Nephron (organoid): ENCODE measurements around the gene FPGT.

ENCODE experiments used
- H3K27ac Mint-ChIP-seq, 3 experiments: 2 replicates each; pipeline ENCODE4 v1.8.0; 2020; ENCODE audit warnings: mixed read lengths in 3 of 3, mild to moderate bottlenecking in 2 of 3, moderate library complexity in 1 of 3
- H3K27me3 Mint-ChIP-seq: 2 replicates; pipeline ENCODE4 v1.8.0; 2021; ENCODE audit warnings: low read depth, mild to moderate bottlenecking, moderate library complexity, mixed read lengths
- H3K36me3 Mint-ChIP-seq: 2 replicates; pipeline ENCODE4 v1.8.0; 2020; ENCODE audit warnings: low read depth, mixed read lengths
- H3K4me1 Mint-ChIP-seq: 2 replicates; pipeline ENCODE4 v1.8.0; 2020; ENCODE audit warnings: mixed read lengths
- H3K4me3 Mint-ChIP-seq, 3 experiments: 2 replicates each; pipeline ENCODE4 v1.8.0; 2020; ENCODE audit warnings: mild to moderate bottlenecking in 3 of 3, mixed read lengths in 3 of 3, moderate library complexity in 2 of 3
- H3K9me3 Mint-ChIP-seq: 2 replicates; pipeline ENCODE4 v1.8.0; 2020; ENCODE audit warnings: mixed read lengths
- TF ChIP-seq, protein P1 (sequence below), 3 experiments: fragments of 200-600 bp; sonication (generic); IDR thresholded peaks; one replicate each; pipeline ENCODE4 v1.5.0; 2021; ENCODE audit warnings: antibody characterized with exemption in 3 of 3; ENCODE audit not compliant: unreplicated experiment in 3 of 3

The FPGT gene

DNA sequence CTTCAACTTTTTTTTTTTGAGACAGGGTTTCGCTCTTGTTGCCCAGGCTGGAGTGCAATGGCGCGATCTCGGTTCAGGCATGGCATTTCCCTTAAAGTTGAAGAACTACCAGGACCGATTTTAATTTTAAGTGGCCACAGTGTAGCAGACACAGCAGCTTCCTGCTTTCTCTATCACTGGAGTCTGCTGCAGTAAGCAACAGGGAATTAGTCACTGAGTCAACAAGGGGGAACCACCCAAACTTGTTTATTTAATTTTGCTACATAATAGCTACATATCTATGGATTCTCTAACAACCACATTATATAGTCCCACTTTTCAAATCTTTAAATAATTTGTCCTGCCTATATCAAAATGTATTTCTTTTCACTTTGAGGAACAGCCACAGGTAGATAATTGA, 24.7 kb downstream of the FPGT start:
- TF ChIP-seq, protein P1, sequence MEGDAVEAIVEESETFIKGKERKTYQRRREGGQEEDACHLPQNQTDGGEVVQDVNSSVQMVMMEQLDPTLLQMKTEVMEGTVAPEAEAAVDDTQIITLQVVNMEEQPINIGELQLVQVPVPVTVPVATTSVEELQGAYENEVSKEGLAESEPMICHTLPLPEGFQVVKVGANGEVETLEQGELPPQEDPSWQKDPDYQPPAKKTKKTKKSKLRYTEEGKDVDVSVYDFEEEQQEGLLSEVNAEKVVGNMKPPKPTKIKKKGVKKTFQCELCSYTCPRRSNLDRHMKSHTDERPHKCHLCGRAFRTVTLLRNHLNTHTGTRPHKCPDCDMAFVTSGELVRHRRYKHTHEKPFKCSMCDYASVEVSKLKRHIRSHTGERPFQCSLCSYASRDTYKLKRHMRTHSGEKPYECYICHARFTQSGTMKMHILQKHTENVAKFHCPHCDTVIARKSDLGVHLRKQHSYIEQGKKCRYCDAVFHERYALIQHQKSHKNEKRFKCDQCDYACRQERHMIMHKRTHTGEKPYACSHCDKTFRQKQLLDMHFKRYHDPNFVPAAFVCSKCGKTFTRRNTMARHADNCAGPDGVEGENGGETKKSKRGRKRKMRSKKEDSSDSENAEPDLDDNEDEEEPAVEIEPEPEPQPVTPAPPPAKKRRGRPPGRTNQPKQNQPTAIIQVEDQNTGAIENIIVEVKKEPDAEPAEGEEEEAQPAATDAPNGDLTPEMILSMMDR (IDR thresholded peaks at IDR 0.05; ENCODE audit: unreplicated experiment in 3 of 3): no peak
- Mint-ChIP-seq H3K4me3 (no peak overlapping the region), H3K4me1 (no peaks in the 10 kb centered on the region), H3K9me3 (peaks cover 18% of the 10 kb centered on the region), H3K27me3 (no peaks in the 10 kb centered on the region), H3K27ac (no peak overlapping the region), H3K36me3 (no peaks in the 10 kb centered on the region)

DNA sequence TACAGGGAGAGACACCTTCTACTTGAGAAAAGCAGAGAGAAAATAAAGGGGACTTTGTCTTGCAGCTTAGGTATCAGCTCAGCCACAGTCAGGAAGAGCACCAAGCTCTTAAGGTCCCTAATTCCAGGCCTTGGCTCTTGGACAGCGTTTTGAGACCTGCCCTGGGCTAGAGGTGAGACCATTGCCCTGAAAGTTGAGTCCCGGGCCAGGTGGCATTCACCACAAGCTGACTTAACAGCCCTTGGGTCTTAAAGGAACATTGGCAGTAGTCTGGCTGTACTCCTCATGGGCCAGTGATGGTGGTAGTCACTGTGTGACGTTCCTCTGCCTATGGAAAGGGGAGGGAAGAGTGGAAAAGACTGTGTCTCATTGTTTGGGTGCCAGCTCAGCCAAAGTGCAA, 25.4 kb downstream of the FPGT start:
- H3K9me3 Mint-ChIP-seq: peaks cover 18% of the 10 kb centered on the region
- H3K27me3 Mint-ChIP-seq: no peaks in the 10 kb centered on the region
- no peaks in the 10 kb centered on the region for H3K4me1 Mint-ChIP-seq
- no peak overlapping the region for H3K27ac Mint-ChIP-seq
- TF ChIP-seq, protein P1 (IDR thresholded peaks at IDR 0.05; ENCODE audit: unreplicated experiment in 3 of 3): no peak
- no peak overlapping the region for H3K4me3 Mint-ChIP-seq
- H3K36me3 Mint-ChIP-seq: no peaks in the 10 kb centered on the region

DNA sequence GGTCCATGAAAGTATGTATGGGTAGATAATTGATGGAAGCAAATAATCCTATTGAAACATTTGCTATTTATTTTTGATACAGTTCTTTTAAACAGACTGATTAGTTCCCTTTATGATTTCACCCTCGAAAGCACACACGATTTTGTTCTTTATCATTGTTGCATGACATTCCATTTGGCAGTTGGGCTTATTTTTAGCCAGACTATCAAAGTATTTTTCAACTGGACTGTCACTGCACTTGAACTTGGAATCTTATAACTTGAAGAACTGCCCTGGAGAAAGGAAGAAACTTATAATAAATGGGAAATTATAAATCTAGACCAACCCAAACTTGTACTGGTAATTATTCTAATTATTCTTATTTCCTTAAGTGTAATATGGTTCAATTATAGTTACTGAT, 37.1 kb downstream of the FPGT start, which contains the start of gene TNNI3K:
TSS of gene TNNI3K (plus strand) at position 235 of the 400 bp plus-strand sequence. CDS start at position 300, 65 bp downstream.
- Mint-ChIP-seq H3K27ac (no peak within 1 kb of the TSS), H3K9me3 (no peaks in the 10 kb centered on the region), H3K36me3 (no peaks in the 10 kb centered on the region), H3K4me1 (no peaks in the 10 kb centered on the region), H3K4me3 (no peak within 1 kb of the TSS), H3K27me3 (no peaks in the 10 kb centered on the region)
- TF ChIP-seq, protein P1 (IDR thresholded peaks at IDR 0.05; ENCODE audit: unreplicated experiment in 3 of 3): no peak

DNA sequence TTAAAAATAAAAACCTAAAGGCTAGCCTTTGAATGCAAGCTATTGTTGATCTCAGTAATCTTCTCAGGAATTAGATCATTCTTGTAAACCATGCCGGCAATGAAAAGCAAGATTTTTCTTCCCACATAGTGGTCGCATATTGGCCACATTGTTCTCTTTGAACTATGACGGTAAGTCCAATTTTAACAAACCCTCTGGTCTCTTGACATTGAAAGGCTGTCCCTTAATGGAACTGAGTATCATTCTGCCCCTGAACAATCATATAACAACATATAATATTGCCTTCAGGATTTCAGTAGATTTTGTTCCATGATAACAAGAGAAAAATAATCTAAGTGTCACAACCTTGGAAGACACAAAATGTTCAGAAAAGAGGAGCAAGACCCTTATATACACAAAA, 38.4 kb downstream of the FPGT start:
- Mint-ChIP-seq H3K36me3 (no peaks in the 10 kb centered on the region), H3K9me3 (no peaks in the 10 kb centered on the region), H3K4me3 (no peak overlapping the region), H3K27me3 (no peaks in the 10 kb centered on the region), H3K4me1 (no peaks in the 10 kb centered on the region), H3K27ac (no peak overlapping the region)
- TF ChIP-seq, protein P1 (IDR thresholded peaks at IDR 0.05; ENCODE audit: unreplicated experiment in 3 of 3): no peak

DNA sequence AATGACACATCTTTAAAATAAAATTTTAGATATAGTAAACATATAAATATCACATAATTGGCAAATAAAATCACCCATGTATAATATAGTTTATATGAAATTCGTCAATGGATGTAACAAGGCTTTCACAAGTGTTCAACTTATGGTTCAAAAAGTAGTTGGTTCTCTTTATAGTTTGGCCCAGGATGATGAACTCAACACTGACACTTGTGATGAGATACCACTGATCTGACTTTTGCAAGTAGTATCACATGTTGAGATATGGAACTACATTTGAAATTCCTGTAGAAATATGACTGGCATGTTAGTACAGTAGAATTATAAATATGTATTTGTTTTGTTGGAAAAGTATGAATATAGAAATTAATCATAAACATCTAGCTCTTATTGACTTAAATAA, 39.0 kb downstream of the FPGT start:
- H3K27me3 Mint-ChIP-seq: no peaks in the 10 kb centered on the region
- H3K4me1 Mint-ChIP-seq: no peaks in the 10 kb centered on the region
- H3K36me3 Mint-ChIP-seq: no peaks in the 10 kb centered on the region
- no peak overlapping the region for H3K4me3 Mint-ChIP-seq
- H3K9me3 Mint-ChIP-seq: no peaks in the 10 kb centered on the region
- no peak overlapping the region for H3K27ac Mint-ChIP-seq
- TF ChIP-seq, protein P1 (IDR thresholded peaks at IDR 0.05; ENCODE audit: unreplicated experiment in 3 of 3): no peak

DNA sequence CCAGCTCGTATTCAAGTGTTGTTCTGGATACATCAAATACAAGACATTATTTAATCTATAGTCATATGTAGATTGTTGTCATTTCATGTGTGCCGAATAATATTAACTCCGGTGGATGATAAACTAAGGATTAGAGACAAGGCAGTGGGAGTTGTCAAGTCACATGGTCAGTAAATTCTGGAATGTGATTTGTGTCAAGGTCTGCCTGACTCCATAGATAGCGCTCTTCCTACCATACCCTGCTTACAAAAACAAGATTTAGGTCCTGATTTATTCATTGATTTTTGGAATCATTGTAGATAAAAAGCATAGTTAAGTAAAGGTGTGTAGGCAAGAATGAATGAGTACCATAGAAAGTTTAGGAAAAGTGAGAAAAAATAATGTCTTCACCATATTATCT, 39.7 kb downstream of the FPGT start:
- Mint-ChIP-seq H3K27ac (no peak overlapping the region), H3K4me1 (no peaks in the 10 kb centered on the region), H3K36me3 (no peaks in the 10 kb centered on the region), H3K9me3 (no peaks in the 10 kb centered on the region), H3K4me3 (no peak overlapping the region), H3K27me3 (no peaks in the 10 kb centered on the region)
- TF ChIP-seq, protein P1 (IDR thresholded peaks at IDR 0.05; ENCODE audit: unreplicated experiment in 3 of 3): no peak
